H1 (cell line): ENCODE data around the gene CCDC171. TPM values are rescaled to one million over a fixed set of nuclear protein-coding genes. Genes with fewer than 3 reads are reported as not detected.

Experiments
- BCL11A ChIP-seq, 2 experiments: IDR thresholded peaks; one replicate each; pipeline ENCODE4 v1.6.1; 2011; ENCODE audit warnings: low read depth in 2 of 2, low read length in 2 of 2, mild to moderate bottlenecking in 2 of 2
- KDM1A ChIP-seq: fragments of 200-600, 300-600 bp; sonication (generic); IDR thresholded peaks from 2 replicates; pipeline ENCODE4 v1.7.1; 2016; ENCODE audit warnings: mild to moderate bottlenecking, low read length, borderline replicate concordance
- KDM5A ChIP-seq: fragments of 200-600 bp; IDR thresholded peaks from 2 replicates; pipeline ENCODE4 v1.7.1; 2012; ENCODE audit warnings: mild to moderate bottlenecking, low read length, inconsistent platforms, mixed read lengths
- POLR2A ChIP-seq, 2 experiments: IDR thresholded peaks; 1 replicate in 1 of 2; 2 replicates in 1 of 2; pipeline ENCODE4 v1.6.1; 2011; ENCODE audit warnings: low read depth in 2 of 2, low read length in 2 of 2, mild to moderate bottlenecking in 2 of 2; ENCODE audit errors: control extremely low read depth in 1 of 2
- TAF1 ChIP-seq: IDR thresholded peaks from 2 replicates; pipeline ENCODE4 v1.6.1; 2011; ENCODE audit warnings: mild to moderate bottlenecking, low read depth, low read length
- TBP ChIP-seq: IDR thresholded peaks from 2 replicates; pipeline ENCODE4 v1.6.1; 2011; ENCODE audit warnings: low read depth, low read length, improper control_type of control experiment
- polyA plus RNA-seq, 7 experiments: library from polyadenylated mRNA; depleted of rRNA in 3 of 7; stranded (reverse) in 5 of 7; unstranded in 2 of 7; fragments of >200 nt in 5 of 7; fragments of 200-250 nt in 2 of 7; gene quantifications; 1 replicate in 5 of 7; 2 replicates in 1 of 7; 4 replicates in 1 of 7; pipeline versions ENCODE4 v1.2.1 to v1.2.3, GENCODE V29; 2011 to 2013; ENCODE audit warnings: missing spikeins in 2 of 7, mixed read lengths in 2 of 7
- total RNA-seq: library from RNA; stranded (reverse); fragmentation: NEBNext Ultra II Directional; extraction: Animal tissue kit (Norgen Biotek cat#: 25700); gene quantifications from 2 replicates; pipeline ENCODE4 v1.2.1, GENCODE V29; 2021

CCDC171 gene
- total and polyA plus RNA-seq, 2 of the 8 experiments (the other 6 are each of a cell fraction or from before 2014, with no cell fraction given) = 0.83 to 2.3 TPM

DNA sequence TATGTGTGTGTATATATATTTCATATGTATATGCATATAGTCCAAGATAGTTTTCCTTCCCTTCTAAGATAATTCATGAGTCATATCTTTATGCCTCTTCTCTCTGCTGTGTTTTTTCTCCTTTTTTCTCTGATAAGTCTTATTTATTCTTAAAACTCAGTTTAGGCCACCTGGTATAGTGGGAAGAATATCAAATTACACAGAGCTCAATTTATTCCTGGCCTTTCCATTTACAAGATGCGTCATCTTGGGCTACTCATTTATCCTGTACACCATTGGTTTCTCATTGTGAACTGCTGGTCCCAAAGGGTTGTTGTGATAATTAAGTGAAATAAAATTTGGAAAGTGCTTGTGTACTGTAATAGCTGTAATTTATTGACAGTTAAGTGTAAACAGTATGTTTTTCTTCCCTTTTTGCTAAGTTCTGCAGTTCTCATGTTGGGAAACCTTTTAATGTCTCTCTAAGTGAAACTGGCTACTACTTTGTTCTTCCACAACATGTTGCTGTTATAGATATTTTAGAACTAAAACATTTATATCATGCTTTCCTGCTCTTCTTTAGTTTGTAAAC is 19.4 kb downstream of the CCDC171 start (continued):
- TF ChIP-seq TBP (no peak), KDM1A (no peak), KDM5A (no peak), POLR2A (IDR thresholded peaks at IDR 0.05; ENCODE audit: control extremely low read depth in 1 of 2, low read depth in 2 of 2, low read length in 2 of 2) (no peak), BCL11A (IDR thresholded peaks at IDR 0.05; ENCODE audit: low read depth in 2 of 2, low read length in 2 of 2) (no peak), TAF1 (no peak)
